Fibroblast of the aortic adventitia (primary cell): Measurements from ENCODE around the gene TBCEL. TPM values are rescaled to one million over a fixed set of nuclear protein-coding genes. Genes with fewer than 3 reads are reported as not detected.
"Not testable (repeated sequence)": the region's sequence is repeated elsewhere in the genome, so short reads cannot be mapped to it uniquely, and the experiment has no call there.

ENCODE experiments used
- DNase-seq: peaks from one replicate; pipeline ENCODE4 v3.0.0-alpha.2; 2010; ENCODE audit warnings: low read depth
- H3K4me3 ChIP-seq: 2 replicates; pipeline ENCODE4 v1.5.1; 2011; ENCODE audit warnings: low read depth, mild to moderate bottlenecking, control low read depth, low read length, moderate library complexity
- total RNA-seq: library from RNA; depleted of rRNA; stranded (reverse); fragments of >200 nt; gene quantifications from 2 replicates; pipeline ENCODE4 v1.2.3, GENCODE V29; 2012; ENCODE audit warnings: low replicate concordance
- TF ChIP-seq, protein P1 (sequence below): IDR thresholded peaks from 2 replicates; pipeline ENCODE4 v1.5.1; 2011; ENCODE audit warnings: mild to moderate bottlenecking, low read length, control low read depth, inconsistent platforms; ENCODE audit not compliant: insufficient read depth

The TBCEL gene
- total RNA-seq, 1 donor: 30.7 TPM

DNA sequence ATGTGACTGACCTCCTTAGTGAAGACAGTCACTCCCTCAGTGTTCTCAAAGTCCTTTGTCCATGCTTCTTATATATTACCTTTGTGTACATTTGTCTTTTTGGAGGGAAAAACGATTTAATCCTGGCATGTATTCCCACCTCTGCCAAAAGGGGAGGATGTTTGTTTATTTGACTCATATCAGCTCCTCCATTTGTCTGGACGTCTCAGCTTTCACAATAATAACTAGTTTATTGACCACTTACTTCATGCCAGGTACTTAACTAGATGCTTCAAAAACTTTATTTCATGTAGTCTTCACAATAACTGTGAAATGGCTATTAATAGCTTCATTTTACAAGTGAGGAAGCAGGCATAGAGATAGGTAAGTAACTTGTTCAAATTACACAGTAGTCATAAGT lies 5.3 kb downstream of the TBCEL start:
- TF ChIP-seq, protein P1, sequence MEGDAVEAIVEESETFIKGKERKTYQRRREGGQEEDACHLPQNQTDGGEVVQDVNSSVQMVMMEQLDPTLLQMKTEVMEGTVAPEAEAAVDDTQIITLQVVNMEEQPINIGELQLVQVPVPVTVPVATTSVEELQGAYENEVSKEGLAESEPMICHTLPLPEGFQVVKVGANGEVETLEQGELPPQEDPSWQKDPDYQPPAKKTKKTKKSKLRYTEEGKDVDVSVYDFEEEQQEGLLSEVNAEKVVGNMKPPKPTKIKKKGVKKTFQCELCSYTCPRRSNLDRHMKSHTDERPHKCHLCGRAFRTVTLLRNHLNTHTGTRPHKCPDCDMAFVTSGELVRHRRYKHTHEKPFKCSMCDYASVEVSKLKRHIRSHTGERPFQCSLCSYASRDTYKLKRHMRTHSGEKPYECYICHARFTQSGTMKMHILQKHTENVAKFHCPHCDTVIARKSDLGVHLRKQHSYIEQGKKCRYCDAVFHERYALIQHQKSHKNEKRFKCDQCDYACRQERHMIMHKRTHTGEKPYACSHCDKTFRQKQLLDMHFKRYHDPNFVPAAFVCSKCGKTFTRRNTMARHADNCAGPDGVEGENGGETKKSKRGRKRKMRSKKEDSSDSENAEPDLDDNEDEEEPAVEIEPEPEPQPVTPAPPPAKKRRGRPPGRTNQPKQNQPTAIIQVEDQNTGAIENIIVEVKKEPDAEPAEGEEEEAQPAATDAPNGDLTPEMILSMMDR: no peak
- no peak overlapping the region for H3K4me3 ChIP-seq
- DNase-seq: no peak

DNA sequence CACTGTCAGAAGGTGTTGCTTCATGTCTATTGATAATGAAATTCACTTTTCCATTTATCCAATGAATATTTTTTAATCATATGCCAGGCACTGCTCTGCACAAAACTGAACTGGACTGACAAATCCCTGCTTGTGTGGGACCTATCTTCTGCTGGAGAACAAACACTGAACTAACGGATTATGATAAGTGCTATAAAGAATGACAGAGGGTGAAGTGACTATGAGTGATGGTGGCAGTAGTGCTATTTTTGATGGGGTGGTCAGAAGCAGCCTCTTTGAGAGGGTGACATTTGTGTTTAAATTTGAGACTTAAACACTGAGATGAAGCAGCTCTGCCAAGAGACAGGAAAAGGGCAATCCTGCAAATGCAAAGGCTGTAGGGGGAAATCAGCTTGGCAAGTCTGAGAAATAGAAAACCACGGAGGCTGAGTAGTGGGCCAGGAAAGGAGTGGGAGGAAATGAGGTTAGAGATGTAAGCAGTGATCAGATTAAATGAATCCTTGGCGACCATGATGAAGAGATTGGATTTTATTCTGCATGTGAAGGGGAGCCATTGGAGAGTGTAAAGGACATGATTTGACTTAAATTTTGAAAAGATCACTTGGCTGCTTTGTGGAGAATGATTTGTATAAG lies 6.0 kb downstream of the TBCEL start:
- TF ChIP-seq, protein P1: no peak

DNA sequence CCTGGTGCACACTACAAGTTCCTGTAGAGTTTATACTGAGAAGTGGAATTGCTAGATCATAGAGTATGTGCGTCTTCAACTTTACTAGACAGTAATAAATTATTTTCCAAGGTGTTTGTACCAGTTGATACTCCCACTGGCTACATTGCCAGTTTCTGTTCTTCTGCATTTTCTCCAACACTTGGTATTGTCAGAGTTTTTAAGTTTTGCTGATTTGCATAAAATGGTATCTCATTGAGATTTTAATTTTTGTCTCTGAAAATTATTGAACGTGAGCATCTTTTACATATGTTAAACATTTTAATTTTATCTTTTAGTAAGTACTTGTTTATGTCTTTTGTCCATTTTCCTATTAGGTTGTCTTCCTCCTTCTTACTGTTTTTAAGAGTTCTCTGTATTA lies 7.3 kb downstream of the TBCEL start:
- H3K4me3 ChIP-seq: no peak overlapping the region
- no peak for DNase-seq
- TF ChIP-seq, protein P1: no peak

More for the DNA sequence above, 6.0 kb downstream of the TBCEL start:
- H3K4me3 ChIP-seq: no peak overlapping the region
- DNase-seq: no peak

DNA sequence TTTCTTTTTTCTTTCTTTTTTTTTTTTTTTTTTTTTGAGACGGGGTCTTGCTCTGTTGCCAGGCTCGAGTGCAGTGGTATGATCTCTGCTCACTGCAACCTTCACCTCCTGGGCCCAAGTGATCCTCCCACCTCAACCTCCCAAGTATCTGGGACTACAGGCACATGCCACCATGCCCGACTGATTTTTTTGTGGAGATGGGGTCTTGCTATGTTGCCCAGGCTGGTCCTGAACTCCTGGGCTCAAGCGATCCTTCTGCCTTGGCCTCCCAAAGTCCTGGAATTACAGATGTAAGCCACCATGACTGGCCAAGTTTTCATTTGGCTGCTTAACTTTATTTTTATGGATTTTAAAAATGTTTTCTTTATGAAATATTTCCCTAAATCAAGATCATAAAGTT lies 7.7 kb downstream of the TBCEL start:
- not testable (repeated sequence) for H3K4me3 ChIP-seq

DNA sequence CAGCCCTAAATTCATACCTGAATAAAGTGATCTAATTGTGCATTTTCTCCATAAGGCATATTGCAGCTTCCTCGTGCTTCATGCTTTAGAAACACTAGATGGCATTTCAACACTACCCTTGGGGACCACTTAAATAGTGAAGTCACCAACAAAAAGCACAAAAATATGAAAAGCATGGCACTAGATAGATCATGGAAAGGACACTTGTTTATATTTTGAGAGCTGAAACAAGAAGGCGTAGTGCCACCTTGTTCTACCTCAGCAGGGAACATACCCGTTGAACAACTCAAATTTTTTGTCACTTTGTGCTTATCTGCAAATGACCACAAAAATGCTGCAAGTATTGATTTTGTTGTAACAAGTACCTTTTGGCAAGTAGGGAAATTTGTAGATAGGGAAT lies 8.6 kb downstream of the TBCEL start:
- no peak for DNase-seq
- no peak overlapping the region for H3K4me3 ChIP-seq
- TF ChIP-seq, protein P1: no peak

More for the DNA sequence above, 7.7 kb downstream of the TBCEL start:
- DNase-seq: not testable (repeated sequence)

DNA sequence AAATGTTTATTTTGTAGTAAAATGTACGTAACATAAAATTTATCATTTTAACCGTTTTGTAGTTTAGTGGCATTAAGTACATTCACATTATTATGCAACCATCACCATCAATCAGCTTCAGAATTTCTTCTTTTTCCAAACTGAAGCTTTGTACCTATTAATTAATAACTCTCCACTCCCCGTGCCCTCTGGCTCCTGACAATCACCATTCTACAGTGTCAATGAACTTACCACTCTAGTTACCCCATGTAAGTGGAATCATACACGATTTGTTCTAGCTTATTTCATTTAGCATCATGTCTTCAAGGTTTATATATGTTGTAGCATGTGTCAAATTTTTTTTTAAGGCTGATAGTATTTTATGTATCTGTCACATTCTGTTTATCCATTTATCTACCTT lies 9.7 kb downstream of the TBCEL start:
- H3K4me3 ChIP-seq: no peak overlapping the region
- TF ChIP-seq, protein P1: no peak
- no peak for DNase-seq

DNA sequence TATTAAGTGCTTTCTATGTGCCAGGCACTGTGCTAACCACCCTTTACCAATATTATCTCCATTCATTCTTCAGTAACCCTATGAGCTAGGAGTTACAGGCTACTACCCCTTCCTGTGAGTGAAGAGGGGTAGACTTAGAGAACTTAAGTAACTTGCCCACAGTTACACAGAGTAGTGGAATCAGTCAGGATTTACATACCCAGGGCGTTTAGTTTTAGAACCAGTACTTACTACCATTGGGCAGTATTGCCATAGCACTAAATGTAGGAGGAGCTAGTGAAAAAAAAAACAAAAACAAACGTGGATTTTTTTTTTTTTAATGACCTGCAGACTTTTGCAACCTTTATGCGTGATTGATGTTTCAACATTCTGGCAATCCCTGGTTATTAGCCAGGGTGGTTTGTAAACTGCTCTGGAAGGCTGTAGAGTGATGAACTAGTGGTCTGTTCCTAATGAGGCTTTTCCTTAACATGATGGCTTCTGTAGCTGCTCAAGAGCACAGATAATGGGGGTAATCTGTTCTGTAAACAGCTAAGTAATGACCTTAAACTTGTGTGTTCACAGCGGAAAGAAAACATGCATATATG lies 11.4 kb downstream of the TBCEL start:
- TF ChIP-seq, protein P1: no peak
- DNase-seq: no peak
- H3K4me3 ChIP-seq: no peak overlapping the region
